HepG2 (cell line): ENCODE results near the gene CAMTA2. TPM values are rescaled to one million over a fixed set of nuclear protein-coding genes. Genes with fewer than 3 reads are reported as not detected.

Experiments
- ARID4A ChIP-seq: sonication (generic); formaldehyde crosslinking; IDR thresholded peaks from 2 replicates; pipeline ENCODE4 v1.5.0; 2020; ENCODE audit warnings: mild to moderate bottlenecking, missing genetic modification reagents, borderline replicate concordance
- BCL3 ChIP-seq: sonication (generic); formaldehyde crosslinking; IDR thresholded peaks from 2 replicates; pipeline ENCODE4 v1.5.1; 2020; ENCODE audit warnings: mild to moderate bottlenecking, missing genetic modification reagents, moderate library complexity
- BRD4 ChIP-seq: sonication (generic); formaldehyde crosslinking; IDR thresholded peaks from 2 replicates; pipeline ENCODE4 v1.4.0; 2020; ENCODE audit warnings: missing genetic modification reagents
- CHD4 ChIP-seq: fragments of 200-600 bp; sonication (generic); IDR thresholded peaks from 2 replicates; pipeline ENCODE4 v1.7.0; 2017; ENCODE audit warnings: mild to moderate bottlenecking, low read length, borderline replicate concordance
- FOSL1 ChIP-seq: sonication (generic); formaldehyde crosslinking; IDR thresholded peaks from 2 replicates; pipeline ENCODE4 v1.9.0; 2021; ENCODE audit warnings: missing genetic modification reagents, borderline replicate concordance
- HIC2 ChIP-seq: sonication (generic); formaldehyde crosslinking; IDR thresholded peaks from 2 replicates; pipeline ENCODE4 v1.9.0; 2022; ENCODE audit warnings: low read depth, missing genetic modification reagents
- HNF4G ChIP-seq, 2 experiments: sonication (generic) in 1 of 2; formaldehyde crosslinking in 1 of 2; IDR thresholded peaks; 2 replicates each; pipeline versions ENCODE4 v1.4.0 to v1.6.1; 2011 to 2020; ENCODE audit warnings: borderline replicate concordance in 2 of 2, low read depth in 2 of 2, mild to moderate bottlenecking in 2 of 2, low read length in 1 of 2, missing genetic modification reagents in 1 of 2, moderate library complexity in 1 of 2
- KLF16 ChIP-seq, 2 experiments: sonication (generic) in 1 of 2; formaldehyde crosslinking in 1 of 2; IDR thresholded peaks; 2 replicates each; pipeline versions ENCODE4 v1.6.1 to v1.8.0; 2016 to 2023; ENCODE audit warnings: missing genetic modification reagents in 2 of 2, missing compliant biosample characterization in 1 of 2
- MEIS2 ChIP-seq: sonication (generic); formaldehyde crosslinking; IDR thresholded peaks from 2 replicates; pipeline ENCODE4 v1.9.0; 2021; ENCODE audit warnings: mild to moderate bottlenecking, missing genetic modification reagents
- PAF1 ChIP-seq: IDR thresholded peaks from 2 replicates; pipeline ENCODE4 v1.6.1; 2016; ENCODE audit warnings: missing genetic modification reagents, missing compliant biosample characterization
- PBX3 ChIP-seq: sonication (generic); formaldehyde crosslinking; IDR thresholded peaks from 2 replicates; pipeline ENCODE4 v1.8.1; 2023; ENCODE audit warnings: missing genetic modification reagents, inconsistent platforms, borderline replicate concordance
- SMARCC2 ChIP-seq: fragments of 450-650 bp; IDR thresholded peaks from 2 replicates; pipeline ENCODE4 v1.6.1; 2017; ENCODE audit warnings: antibody characterized with exemption, mild to moderate bottlenecking
- TFE3 ChIP-seq: IDR thresholded peaks from 2 replicates; pipeline ENCODE4 v1.6.1; 2016
- ZNF317 ChIP-seq: sonication (generic); formaldehyde crosslinking; IDR thresholded peaks from 2 replicates; pipeline ENCODE4 v1.5.0; 2020; ENCODE audit warnings: mild to moderate bottlenecking, missing genetic modification reagents
- ZNF644 ChIP-seq: IDR thresholded peaks from 2 replicates; pipeline ENCODE4 v1.6.1; 2016; ENCODE audit warnings: low read depth
- ZNF709 ChIP-seq: sonication (generic); formaldehyde crosslinking; IDR thresholded peaks from 2 replicates; pipeline ENCODE4 v1.5.0; 2020; ENCODE audit warnings: mild to moderate bottlenecking, missing genetic modification reagents
- ZNF83 ChIP-seq: sonication (generic); formaldehyde crosslinking; IDR thresholded peaks from 2 replicates; pipeline ENCODE4 v1.4.0; 2020; ENCODE audit warnings: missing genetic modification reagents, mild to moderate bottlenecking, borderline replicate concordance
- polyA plus RNA-seq, 8 experiments: library from polyadenylated mRNA; depleted of rRNA in 3 of 8; stranded (reverse) in 7 of 8; unstranded in 1 of 8; fragments of >200 nt; fragmentation: Illumina TruSeq in 4 of 8; extraction: Trizol in 4 of 8; gene quantifications; 2 replicates each; pipeline versions ENCODE4 v1.2.1 to v1.2.3, GENCODE V29; 2011 to 2016; ENCODE audit warnings: low read depth in 4 of 8, missing spikeins in 1 of 8, mixed read lengths in 1 of 8; ENCODE audit not compliant: insufficient read depth in 1 of 8
- total RNA-seq, 5 experiments: library from RNA; depleted of rRNA; stranded (reverse); fragments of >200 nt; fragmentation: Illumina TruSeq; extraction: Trizol; gene quantifications; 2 replicates each; pipeline ENCODE4 v1.2.3, GENCODE V29; 2016; ENCODE audit warnings: low read depth in 1 of 5

CAMTA2 gene
- total and polyA plus RNA-seq, 2 of the 13 experiments (the other 11 are each of a cell fraction or from before 2014, with no cell fraction given) = 4.1 to 7.1 TPM

- TF ChIP-seq ARID4A (CRISPR knock-in tag) (peak; percentile 83), ZNF644 (CRISPR knock-in tag) (no peak), CHD4 (peak; percentile 56; the same call in 1 of the 2 replicates), KLF16 (CRISPR knock-in tag; IDR thresholded peaks at IDR 0.05) (no peak), BCL3 (CRISPR knock-in tag) (peak; percentile 93), PAF1 (CRISPR knock-in tag) (no peak), SMARCC2 (no peak), PBX3 (CRISPR knock-in tag) (no peak), HNF4G (IDR thresholded peaks at IDR 0.05; ENCODE audit: borderline replicate concordance, low read depth, low read length) (no peak; the same call in 1 of the 2 replicates), HNF4G (CRISPR knock-in tag; IDR thresholded peaks at IDR 0.05; ENCODE audit: borderline replicate concordance, low read depth) (peak; percentile 32; the same call in 1 of the 2 replicates), ZNF317 (CRISPR knock-in tag) (peak; percentile 43; the same call in 1 of the 2 replicates), MEIS2 (CRISPR knock-in tag) (peak; percentile 91), ZNF83 (CRISPR knock-in tag) (0 out of 2 replicates have a peak, but pooled peaks have one; percentile 82), TFE3 (CRISPR knock-in tag) (0 out of 2 replicates have a peak, but pooled peaks have one; percentile 8), HIC2 (CRISPR knock-in tag) (no peak), ZNF709 (CRISPR knock-in tag) (peak; percentile 85; the same call in 1 of the 2 replicates), FOSL1 (no peak), BRD4 (no peak)
Measured at GRCh38 chr17:4948166-4948930, 39.1 kb downstream of the CAMTA2 start, which contains the start of gene PFN1 (continued).
